GM19193 (cell line): ENCODE results near the gene ASCL5.

Source experiments
- POLR2A ChIP-seq: IDR thresholded peaks from 4 replicates; pipeline ENCODE4 v1.6.1; 2011; ENCODE audit not compliant: insufficient read depth, insufficient read length; ENCODE audit errors: extremely low read depth

The ASCL5 gene

DNA sequence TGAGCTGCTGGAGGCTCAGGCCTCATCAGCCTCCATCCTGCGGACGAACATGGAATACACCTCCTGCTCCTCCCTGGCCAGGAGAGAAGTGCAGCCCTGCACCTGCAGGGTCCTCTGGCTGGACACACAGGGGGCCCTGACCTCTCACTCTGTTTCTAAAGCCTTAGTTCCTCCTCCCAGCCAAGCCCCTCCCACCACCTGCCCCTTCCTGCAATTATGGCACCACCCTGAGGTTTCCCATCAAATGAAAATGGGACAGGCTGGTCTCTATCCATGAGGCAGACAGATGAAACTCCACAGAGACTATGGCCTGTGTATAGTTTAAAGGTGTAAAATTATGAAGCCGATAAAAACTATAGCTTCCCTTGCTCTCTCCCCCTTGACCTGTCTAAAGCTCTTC lies 57.3 kb downstream of the ASCL5 start:
- TF ChIP-seq POLR2A: no peak

DNA sequence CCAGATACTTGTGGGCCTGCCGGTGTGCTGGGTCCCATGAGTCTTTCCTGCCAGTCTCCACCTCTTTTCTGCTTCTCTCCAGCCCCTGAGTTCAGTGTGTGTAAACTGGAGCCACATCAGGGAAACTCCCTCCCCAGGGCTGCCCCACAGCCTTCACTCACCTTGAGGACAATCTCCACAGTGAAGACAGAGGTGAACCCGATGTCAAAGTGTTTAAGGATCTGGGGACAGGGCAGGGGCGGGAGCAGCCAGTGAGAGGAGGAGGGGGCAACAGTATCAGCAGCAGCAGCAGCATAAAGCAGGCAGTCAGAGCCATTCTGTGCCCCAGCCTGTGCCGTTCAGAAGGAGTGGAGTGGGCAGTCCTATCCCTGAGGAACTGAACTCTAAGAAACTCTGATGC lies 58.0 kb downstream of the ASCL5 start:
- no peak for TF ChIP-seq POLR2A

- no peak for TF ChIP-seq POLR2A
These were observed 60.0 kb downstream of the ASCL5 start for GRCh38 chr1:201066986-201067385.

DNA sequence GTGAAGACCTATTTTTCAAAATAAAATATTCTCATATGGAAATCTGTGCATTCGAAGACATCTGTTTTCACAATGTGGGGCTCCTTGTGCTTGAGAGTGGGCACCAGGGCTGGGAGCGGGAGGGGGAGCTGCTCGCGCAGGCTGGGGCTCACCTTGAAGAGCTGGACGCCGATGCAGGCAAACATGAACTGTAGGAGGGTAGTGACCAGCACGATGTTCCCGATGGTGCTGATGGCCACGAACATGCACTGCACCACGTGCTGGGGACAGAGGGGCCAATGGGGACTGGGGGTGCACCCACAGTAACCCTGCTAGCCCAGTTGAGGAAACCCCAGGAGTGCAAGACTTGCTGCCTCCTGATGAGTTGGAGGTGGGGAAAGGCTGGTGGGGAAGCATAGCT lies 61.3 kb downstream of the ASCL5 start:
- no peak for TF ChIP-seq POLR2A

- no peak for TF ChIP-seq POLR2A
These were observed 62.2 kb downstream of the ASCL5 start for GRCh38 chr1:201064806-201065205.
